NCI-H2171 (cell line): ENCODE results near the gene CEACAM19.
"Not testable (repeated sequence)": the region's sequence is repeated elsewhere in the genome, so short reads cannot be mapped to it uniquely, and the experiment has no call there.

Experiments used
- DNase-seq: peaks from one replicate; lab custom pipeline; 2025; lab: John Stamatoyannopoulos, UW

CEACAM19 gene

DNA sequence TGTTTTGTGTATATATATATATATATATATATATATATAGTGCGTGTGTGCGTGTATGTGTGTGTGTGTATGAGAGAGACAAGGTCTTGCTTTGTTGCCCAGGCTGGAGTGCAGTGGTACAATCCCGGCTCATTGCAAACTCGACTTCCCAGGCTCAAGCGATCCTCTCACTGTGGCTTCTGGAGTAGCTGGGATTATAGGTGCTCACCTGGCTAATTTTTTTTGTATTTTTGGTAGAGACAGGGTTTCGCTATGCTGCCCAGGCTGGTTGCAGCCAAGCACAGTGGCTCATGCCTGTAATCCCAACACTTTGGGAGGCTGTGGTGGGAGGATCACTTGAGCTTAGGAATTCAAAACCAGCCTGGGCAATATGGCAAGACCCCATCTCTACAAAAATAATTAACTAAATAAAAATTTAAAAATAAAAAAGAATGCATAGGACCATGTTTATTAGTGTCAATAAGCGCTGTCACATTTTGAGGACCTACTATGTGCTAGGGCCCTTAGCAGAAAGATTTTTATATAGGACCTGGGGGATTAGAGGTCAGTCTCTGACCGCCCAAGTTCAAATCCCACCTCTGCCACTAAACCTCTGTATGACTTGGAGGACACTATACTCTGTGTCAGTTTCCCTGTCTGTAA lies 25.8 kb upstream of the CEACAM19 start:
- DNase-seq: no peak

DNA sequence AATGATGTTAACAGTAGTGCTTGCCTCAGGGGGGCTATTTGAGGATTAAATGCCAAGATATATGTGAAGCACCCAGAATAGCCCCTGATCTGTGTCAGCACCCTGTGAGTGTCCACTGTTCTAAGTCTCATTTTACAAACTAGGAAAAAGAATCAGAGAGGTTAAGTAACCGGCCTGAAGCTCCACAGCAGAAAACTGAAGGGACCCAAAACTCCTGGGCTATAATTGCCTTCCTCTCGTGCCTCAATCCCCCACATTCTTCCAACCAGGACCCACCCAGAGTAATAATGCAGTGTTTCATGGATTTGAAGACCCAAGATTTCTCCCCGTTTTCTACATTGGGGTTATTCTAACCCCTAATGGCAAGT lies 25.2 kb upstream of the CEACAM19 start:
- no peak for DNase-seq

DNA sequence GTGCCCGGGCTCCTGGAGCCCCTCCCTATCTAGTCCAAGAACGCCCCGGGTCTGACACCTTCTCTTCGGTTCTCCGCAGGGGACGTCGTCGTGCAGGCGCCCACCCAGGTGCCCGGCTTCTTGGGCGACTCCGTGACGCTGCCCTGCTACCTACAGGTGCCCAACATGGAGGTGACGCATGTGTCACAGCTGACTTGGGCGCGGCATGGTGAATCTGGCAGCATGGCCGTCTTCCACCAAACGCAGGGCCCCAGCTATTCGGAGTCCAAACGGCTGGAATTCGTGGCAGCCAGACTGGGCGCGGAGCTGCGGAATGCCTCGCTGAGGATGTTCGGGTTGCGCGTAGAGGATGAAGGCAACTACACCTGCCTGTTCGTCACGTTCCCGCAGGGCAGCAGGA lies 24.1 kb upstream of the CEACAM19 start:
- no peak for DNase-seq

DNA sequence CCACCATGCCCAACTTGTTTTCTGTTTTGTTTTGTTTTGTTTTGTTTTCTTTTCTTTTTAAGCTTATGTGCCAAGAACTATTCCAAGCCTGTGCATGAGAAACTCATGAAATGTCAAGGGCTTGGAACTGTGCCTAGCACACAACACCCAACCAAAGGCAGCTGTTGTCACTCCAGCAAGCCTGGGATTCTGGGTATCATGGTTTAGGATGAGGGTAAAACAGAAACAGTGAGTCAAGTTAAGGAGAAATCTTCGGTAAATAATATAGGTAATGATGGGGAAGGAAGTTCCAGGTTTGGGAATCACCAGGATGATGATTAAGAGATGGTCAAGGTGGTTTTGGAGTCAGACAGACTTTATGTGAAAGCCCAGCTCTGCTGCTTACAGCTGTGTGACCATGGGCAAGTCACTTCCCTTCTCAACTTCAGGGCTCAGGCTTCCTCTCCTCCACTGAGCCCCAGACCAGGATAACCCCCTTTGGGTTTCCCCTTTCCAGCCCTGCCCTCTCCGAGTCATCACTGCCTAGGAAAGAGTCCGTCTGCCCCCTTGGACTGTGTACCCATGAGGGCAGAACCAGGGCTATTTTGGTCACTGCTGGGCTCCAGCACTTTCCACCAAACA lies 22.5 kb upstream of the CEACAM19 start:
- no peak for DNase-seq

DNA sequence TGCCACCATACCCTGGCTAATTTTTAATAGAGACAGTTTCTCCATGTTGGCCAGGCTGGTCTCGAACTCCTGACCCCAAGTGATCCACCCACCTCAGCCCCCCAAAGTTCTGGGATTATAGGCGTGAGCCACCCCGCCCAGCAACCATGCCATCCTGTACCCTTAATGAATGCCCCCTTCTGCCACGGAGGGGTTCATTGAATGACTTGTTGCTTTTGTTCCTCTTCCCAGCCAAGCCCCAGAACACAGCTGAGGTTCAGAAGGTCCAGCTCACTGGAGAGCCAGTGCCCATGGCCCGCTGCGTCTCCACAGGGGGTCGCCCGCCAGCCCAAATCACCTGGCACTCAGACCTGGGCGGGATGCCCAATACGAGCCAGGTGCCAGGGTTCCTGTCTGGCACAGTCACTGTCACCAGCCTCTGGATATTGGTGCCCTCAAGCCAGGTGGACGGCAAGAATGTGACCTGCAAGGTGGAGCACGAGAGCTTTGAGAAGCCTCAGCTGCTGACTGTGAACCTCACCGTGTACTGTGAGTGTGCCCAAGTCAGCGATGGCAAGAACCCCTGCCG lies 21.6 kb upstream of the CEACAM19 start:
- DNase-seq: no peak

DNA sequence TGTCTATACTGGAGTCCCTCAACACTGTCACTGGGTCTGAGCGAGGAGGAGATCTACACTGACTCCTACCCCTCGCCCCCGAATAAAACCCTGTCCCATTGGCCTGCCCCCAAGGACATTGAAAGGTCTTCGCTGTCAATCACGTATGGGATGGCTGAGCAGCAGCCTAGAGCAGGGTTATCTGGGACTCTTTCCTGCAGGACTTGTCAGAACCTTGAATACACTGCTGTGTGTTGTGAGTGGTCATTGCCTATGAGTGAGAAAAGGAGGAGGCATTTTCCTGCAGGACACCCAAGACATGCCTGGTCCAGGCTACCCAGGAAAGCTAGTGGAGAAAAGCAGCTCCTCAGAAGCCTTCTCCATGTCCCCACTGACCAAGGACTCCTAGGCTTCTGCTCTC lies 17.9 kb upstream of the CEACAM19 start:
- no peak for DNase-seq

DNA sequence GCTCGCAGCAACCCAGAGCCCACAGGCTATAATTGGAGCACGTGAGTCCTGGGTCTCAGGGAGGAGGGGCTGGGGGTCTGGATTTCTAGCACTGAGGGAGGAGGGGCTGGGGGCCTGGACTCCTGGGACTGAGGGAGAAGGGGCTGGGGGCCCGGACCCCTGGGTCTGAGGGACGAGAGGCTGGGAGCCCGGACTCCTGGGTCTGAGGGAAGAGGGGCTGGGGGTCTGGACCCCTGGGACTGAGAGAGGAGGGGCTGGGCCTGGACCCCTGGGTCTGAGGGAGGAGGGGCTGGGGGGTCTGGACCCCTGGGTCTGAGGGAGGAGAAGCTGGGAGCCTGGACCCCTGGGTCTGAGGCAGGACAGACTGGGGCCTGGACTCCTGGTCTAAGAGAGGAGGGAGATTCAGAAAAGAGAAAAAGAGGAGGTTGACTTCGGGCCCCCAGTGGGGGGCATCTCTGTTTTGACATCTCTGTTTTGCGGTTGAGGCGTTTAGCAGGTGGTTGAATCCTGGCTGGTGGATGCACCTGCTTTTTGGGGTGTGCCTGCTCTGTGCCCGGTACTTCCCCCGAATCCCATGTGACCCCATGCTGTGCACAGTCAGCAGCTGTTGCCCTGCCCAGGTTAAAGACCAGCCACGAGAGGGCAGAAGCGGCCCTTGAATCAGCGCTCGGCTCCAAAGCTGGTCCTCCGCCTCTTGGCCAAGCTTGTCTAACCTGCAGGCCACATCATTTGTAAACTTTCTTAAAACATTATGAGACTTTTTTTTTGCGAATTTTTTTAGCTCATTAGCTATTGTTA lies 17.1 kb upstream of the CEACAM19 start:
- DNase-seq: no peak

DNA sequence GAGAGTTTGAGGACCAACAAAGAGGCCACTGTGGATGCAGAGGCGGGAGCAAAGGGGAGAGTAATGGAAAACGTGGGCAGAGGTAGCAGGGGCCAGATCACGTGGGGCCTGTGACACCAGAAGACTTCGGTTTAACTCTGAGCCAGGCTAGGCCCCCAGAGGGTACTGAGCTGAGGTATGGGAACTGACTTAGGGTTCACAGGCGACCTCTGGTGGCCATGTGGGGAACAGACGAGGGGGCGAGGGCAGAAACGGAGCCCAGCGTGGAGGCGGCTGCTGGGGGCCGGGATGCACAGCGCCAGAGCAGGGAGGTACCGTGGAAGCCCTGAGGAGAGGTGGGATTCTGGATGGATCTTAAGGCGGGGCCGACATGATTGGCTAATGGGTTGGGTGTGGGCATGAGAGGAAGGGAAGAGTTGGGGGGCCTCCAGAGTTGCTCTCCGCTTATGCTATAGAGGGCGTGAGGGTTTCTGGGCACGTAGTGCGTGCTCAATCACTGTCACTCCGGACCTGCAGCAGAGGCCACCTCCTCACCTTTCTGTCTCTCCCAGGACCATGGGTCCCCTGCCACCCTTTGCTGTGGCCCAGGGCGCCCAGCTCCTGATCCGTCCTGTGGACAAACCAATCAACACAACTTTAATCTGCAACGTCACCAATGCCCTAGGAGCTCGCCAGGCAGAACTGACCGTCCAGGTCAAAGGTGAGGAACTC lies 13.9 kb upstream of the CEACAM19 start:
- DNase-seq: no peak

DNA sequence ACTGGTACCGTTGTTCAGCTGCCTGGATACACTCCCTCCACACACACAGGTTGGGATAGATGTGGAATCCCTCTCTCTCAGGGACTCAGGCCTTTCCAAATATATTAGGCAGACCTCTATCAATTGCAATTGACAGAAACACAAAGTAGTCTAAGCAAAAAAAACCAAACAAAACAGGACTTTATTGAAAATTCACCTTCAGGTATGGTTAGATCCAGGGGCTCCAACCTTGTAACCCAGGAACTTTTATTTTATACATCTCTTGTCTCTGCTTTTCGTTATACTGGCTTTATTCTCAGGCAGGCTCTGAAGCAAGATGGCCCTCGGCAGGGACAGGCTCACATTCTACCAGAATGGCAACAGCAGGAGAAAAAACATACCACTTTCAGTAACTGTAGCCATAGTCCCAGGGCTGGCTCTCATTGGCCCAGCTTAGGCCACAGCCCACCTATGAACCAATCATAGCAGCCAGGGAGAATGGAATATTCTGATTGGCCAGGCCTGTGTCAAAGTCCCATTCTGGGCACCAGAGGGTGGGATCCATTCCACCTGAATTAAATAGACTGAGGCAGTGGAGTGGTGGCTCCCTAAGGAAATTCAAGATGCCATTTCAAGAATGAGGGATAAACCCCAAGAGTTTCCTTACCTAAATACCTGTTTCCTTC lies 13.1 kb upstream of the CEACAM19 start:
- DNase-seq: no peak

DNA sequence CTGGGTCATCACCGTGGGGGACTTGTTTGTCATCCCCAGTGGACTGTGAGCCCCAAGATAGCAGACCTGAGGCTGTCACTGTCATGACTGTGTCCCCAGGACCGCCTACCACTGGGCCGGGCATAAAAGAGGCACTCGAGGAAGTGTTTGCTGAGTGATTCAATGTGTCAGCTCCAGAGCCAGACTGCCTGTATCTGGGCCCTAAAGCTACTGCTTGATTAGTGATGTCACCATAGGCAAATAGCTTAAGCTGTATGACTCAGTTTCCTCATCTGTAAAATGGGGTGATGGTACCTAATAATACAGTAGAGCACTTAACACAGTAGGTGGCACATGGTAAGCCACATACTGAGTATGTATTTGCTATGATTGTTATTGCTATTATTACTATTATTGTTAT lies 11.2 kb upstream of the CEACAM19 start:
- no peak for DNase-seq

DNA sequence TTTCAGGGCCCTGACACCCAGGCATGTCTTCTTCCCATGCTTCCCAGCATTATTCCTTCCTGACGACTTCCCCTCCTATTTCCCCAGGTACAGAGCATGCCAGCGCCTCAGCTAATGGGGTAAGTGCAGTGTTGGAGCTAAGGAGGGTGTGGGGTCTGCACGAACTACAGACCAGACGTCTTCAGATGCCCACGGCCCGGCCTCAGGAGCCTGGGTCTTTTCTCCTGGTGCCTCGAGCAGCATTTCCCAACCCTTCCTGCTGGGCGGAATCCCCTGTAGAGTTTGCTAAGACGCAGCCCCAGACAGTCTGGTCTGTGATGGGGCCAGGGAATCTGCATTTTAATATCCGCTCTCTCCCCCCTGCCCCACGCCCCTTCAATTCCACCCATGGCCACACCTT lies 10.1 kb upstream of the CEACAM19 start:
- DNase-seq: no peak

DNA sequence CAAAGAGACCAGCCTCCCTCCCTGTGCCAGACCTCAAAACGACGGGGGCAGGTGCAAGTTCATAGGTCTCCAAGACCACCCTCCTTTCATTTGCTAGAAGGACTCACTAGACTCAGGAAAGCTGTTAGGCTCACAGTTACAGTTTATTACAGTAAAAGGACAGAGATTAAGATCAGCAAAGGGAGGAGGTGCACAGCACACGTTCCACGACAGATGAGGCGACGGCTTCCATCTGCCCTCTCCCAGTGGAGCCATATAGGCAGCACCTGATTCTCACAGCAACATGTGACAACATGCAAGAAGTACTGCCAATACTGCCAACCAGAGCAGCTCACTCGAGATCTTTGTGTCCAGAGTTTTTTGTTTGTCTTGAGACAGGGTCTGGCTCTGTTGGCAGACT lies 9.4 kb upstream of the CEACAM19 start:
- peak; percentile 48 for DNase-seq

DNA sequence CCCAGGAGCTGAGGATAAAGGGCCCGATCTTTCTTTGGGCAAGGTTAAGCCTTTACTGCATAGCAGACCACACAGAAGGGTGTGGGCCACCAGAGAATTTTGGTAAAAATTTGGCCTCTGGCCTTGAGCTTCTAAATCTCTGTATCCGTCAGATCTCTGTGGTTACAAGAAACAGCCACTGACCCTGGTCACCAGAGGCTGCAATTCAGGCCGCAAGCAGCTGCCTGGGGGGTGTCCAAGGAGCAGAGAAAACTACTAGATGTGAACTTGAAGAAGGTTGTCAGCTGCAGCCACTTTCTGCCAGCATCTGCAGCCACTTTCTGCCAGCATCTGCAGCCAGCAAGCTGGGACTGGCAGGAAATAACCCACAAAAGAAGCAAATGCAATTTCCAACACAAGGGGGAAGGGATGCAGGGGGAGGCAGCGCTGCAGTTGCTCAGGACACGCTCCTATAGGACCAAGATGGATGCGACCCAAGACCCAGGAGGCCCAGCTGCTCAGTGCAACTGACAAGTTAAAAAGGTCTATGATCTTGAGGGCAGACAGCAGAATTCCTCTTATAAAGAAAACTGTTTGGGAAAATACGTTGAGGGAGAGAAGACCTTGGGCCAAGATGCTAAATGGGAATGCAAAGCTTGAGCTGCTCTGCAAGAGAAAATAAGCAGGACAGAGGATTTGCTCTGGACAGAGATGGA lies 8.4 kb upstream of the CEACAM19 start:
- DNase-seq: no peak

DNA sequence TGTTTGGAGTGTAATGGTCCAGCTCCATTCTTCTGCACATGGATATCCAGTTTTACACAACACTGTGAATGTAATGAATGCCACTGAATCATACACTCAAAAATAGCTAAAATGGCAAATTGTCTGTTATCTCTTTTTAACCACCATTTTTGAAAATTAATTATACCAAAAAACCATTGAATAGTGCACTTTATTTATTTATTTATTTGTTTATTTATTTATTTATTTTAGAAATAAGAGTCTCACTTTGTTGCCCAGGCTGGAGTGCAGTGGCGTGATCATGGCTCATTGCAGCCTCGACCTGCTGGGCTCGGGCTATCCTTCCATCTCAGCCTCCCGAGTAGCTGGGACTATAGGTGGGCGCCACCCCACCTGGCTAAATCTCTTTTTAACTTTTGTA lies 7.3 kb upstream of the CEACAM19 start:
- no peak for DNase-seq

DNA sequence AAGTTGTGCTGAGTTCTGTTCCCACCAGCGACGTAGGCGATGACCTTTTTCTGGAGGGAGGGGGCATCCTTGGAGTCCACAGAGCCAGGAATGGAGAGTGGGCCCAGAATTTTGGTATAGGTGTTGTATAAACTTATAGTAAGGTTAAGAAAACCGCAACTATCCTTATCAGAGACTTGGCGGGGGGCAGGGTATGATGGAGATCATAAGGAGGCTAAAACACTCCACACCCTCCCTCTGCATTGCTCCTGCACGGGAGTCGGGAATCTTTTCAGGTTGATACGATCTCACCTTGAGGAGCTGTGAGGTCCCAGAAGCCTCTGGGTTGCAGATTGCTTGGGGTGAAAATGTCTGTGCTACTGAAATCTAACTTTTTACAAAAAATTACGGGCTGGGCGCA lies 6.3 kb upstream of the CEACAM19 start:
- DNase-seq: no peak

DNA sequence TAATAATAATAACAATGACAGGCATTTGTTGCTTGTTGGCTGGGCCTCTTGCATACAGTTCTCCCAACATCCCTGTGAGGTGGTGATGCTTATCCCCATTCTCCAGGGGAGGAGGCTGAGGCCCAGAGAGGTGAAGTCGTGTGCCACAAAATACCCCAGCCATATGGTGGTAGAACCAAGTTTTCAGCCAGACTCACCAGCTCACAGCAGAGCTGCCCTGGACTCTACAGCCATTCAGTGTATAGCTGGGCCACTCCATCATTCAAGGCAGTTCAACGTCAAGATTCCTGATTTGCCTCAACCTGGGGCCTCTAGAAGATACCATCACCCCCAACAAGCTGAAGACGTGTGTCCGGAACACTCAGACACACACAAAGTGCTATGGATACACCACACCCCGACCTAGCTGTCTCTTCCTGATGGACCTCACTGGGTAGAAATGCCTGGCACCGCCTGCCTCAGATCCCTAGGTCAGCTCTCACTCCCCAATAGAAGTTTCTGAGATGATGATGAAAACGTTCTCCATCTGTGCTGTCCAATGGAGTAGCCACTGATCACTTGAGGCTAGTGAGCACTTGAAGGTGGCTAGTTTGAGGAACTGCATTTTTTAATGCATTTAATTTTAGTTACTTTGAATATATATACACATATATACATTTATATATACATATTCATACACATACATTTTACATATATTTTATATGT lies 4.3 kb upstream of the CEACAM19 start:
- no peak for DNase-seq

DNA sequence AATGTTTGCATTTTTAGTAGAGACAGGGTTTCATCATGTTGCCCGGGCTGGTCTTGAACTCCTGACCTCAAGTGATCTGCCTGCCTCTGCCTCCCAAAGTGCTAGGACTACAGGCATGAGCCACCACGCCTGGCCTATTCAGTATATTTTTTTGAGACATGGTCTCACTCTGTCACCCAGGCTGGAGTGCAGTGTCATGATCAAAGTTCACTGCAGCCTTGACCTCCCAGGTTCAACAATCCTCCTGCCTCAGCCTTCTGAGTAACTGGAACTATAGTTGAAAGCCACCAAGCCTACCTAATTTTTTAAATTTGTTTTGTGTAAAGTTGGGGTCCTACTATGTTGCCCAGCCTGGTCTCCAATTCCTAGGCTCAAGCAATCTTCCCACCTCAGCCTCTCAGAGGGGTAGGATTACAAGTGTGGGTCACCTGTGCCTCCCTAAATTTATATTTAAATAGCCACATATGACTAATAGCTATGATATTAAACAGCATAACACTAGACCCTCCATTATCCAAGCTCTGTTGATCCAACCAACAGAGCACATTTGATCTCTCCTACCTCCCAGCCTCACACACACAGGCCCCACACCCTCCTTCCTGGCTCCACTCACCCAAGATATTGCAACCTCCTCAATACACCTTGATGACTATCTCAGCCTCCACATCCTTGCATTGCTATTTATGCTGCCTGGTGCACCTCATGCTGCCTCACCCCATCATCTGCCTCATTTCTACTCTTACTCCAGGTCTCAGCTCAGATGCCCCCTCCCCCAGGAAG lies 2.1 kb upstream of the CEACAM19 start:
- no peak for DNase-seq

DNA sequence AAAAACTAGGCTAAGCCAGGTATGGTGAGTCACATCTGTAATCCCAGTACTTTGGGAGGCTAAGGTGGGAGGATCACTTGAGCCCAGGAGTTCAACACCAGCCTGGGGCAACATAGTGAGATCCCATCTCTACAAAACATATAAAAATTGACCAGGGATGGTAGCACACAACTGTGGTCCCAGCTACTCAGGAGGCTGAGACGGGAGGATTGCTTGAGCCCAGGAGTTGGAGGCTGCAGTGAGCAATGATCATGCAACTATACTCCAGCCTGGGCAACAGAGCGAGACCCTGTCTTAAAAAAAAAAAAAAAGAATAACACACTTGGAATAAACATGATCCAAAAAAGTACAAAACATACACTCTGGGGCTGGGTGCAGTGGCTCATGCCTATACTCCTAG lies 1.3 kb upstream of the CEACAM19 start:
- not testable (repeated sequence) for DNase-seq

DNA sequence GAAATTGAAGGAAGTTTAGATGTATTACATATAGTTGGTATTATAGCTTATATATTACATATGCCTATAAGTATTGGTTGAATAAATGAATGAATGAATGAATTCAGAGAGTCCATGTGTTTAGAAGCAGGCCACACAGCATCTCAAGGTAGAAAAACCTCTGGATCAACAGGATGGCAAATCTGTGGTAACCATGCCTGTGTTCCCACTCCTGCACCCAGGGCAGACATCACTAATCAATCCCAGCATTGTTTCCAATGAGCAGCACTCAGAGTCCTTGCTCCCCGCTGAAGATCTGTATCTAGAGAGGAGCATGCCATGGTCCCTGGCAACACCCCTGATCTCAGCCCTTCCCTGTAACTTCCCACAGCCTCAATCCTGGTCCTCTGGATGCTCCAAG lies 944 bp downstream of the CEACAM19 start:
- no peak for DNase-seq

DNA sequence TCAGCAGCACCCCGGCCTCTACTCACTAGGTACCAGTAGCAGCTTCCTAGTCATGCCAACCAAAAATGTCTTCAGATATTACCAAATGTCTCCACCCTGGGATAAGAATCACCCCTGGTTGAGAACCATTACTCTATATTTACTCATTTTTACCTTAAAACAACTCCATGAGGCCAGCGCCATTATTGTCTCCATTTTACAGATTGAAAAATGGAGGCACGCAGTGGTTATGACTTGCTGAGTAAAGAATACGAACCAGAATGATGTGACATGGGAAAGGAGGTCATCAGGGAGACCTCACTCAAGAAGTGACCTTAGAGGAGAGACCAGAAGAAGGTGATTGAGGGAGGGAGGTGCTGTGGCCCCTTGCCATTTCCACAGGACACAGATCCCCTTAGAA lies 2.2 kb downstream of the CEACAM19 start:
- DNase-seq: no peak
